Epidermal melanocyte (primary cell): ENCODE measurements around the gene CC2D2A.
A peak's percentile ranks its signal among the peaks of the same experiment; 100 is the strongest.
"Not testable (repeated sequence)": the region's sequence is repeated elsewhere in the genome, so short reads cannot be mapped to it uniquely, and the experiment has no call there.

Source experiments
- DNase-seq: peaks from one replicate; pipeline ENCODE4 v3.0.0; 2011; ENCODE audit warnings: low spot score; ENCODE audit not compliant: insufficient read length

Gene CC2D2A

DNA sequence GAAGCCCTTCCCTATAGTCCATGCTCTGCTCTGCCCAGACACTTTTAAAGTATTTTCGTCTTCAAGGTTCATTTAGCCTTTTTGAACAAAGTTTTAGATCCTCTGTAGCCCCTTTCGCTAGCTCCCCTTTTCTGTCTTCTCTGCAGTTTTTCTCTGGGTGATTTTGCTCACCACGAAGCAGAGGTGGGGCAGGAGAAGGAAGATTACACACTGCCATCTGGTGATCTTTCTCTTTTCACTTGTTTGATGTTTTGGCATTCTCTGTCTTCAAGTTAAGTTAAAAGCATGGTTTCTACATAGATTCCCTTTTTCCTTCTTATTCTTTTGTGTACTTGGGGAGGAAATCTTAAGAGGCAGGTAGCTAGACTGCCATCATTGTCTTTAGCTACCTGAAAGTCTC is 43.9 kb downstream of the CC2D2A start:
- no peak for DNase-seq

- DNase-seq = no peak
Observed at GRCh38 chr4:15515106-15515505, 45.4 kb downstream of the CC2D2A start.

DNA sequence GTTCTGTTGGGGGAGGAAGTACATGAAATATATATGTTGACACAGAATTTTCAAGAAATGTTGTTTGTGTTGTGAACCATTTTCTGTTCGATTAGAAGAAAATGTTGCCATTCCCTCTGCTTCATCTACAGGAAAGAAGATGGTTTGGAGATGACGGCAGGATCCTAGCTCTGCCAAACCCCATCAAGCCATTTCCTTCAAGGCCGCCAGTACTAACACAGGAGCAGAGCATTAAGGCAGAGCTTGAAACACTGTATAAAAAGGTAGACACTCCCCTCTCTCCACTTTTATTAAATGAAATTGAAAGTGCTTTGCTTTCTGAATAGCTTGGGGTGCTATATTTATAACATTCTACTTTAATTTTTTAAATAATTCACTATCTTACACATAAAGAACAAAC is 46.8 kb downstream of the CC2D2A start:
- DNase-seq = no peak

DNA sequence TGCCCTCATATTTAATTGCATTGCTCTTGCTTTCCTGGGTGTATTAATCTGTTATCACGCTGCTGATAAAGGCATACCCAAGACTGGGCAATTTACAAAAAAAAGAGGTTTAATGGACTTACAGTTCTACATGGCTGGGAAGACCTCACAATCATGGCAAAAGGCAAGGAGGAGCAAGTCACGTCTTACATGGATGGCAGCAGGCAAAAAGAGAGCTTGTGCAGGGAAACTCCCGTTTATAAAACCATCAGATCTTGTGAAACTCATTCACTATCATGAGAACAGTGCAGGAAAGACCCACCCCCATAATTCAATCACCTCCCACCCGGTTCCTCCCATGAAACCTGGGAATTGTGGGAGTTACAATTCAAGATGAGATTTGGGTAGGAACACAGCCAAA is 48.0 kb downstream of the CC2D2A start:
- DNase-seq = not testable (repeated sequence)

DNA sequence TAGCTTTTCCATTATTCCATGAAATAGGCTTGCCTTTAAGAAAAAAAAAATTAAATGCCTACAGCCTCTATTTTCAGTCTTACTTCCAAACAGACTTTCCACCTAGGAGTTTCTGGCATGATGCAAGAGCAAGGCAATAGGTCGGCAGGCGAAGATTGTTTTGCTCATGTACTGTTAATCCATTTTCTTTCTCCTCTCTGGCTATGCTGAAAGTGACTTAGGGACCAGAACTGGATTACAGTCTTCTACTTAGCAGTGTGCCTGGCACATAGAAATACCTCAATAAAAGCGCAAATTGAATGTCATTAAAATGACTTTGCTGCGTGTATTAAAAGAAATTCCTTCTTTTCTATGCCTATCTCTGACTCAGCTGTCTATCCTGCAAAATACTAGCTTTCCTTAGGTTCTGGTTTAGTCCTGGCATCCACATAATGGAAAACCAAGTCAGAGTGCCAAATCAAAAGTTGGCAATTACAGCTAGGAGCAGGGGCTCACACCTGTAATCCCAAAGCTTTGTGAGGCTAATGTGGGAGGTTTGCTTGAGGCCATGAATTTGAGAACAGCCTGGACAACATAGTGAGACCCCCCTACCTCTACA is 51.9 kb downstream of the CC2D2A start:
- no peak for DNase-seq

DNA sequence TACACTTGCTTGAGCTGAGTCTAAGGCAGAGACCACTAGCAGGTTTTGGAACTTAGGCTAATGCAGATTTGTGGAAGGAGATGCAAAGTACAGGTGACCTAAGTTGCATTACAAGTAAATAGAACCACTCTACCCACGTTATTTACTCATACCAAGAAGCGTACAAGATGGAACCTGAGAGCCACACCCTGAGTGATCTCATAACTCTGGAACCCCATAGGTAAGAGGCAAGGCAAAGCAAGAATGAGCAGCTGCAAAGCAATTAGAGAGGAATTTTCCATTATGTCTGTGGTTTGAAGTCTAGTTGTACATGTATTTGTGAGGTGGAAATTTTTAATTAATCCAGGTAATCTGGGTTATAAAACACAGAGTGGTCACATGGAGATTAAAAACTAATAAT is 55.4 kb downstream of the CC2D2A start:
- no peak for DNase-seq

GRCh38 chr4:15526924-15527592 is 57.4 kb downstream of the CC2D2A start:
- DNase-seq = no peak

- no peak for DNase-seq
Observed at GRCh38 chr4:15531792-15532191, 62.1 kb downstream of the CC2D2A start.

DNA sequence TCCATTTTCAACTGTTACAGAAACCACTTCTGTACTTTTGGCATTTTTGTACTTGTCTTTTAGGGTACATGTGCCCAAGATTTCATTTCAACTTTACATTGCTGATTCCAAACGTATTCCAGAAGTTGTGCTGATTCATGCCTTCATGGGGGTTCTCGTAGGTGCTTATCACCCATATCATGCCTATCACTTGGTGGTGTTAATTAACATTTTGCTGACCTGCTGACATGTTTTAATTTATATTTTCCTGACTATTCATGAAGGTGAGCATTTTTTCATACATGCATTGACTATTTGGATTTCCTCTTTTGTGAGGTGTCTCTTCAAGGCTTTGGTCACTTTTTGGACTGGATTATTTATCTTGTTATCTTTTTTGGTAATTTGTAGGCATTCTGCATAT is 64.1 kb downstream of the CC2D2A start:
- no peak for DNase-seq

DNA sequence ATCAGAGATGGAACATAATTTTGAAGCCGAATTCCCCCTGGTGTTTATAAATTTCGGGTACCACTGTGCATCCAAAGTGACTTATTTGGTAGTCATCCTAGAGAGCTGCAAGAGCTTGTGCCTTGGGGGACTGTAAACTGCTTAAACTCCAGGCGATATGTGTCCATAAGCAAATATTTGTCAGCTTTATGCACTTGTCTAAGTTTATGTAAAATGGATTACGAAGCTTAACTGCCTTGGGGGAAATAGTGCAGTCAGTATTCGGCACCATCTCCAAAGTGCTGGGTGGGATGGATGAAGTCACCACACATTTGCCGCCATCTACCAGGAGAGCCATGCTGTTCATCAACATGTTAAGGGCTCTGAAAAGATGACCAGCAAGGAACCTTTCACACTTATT is 65.9 kb downstream of the CC2D2A start:
- no peak for DNase-seq

GRCh38 chr4:15536552-15537499 is 67.1 kb downstream of the CC2D2A start:
- DNase-seq = no peak

- no peak for DNase-seq
Observed at GRCh38 chr4:15541941-15542340, 72.3 kb downstream of the CC2D2A start.

DNA sequence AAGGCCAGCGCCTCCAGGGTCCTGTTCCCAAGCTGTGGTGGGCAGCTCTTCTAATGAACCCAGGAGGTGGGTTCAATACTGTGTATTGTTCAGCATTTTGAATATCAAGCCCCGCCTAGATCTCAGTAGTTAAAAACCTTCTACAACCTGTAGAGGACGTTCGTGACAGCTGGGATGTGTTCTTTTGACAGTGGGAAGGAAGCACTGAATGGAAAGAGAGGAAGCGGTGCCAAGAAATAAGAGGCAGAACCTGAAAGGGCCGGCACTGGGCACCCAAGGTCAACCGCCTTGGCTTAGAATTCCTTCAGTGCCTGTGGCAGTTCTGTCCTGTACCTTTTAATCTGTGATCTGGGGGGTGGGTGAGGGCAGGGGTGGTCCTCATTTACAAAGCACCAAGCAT is 73.1 kb downstream of the CC2D2A start:
- no peak for DNase-seq

DNA sequence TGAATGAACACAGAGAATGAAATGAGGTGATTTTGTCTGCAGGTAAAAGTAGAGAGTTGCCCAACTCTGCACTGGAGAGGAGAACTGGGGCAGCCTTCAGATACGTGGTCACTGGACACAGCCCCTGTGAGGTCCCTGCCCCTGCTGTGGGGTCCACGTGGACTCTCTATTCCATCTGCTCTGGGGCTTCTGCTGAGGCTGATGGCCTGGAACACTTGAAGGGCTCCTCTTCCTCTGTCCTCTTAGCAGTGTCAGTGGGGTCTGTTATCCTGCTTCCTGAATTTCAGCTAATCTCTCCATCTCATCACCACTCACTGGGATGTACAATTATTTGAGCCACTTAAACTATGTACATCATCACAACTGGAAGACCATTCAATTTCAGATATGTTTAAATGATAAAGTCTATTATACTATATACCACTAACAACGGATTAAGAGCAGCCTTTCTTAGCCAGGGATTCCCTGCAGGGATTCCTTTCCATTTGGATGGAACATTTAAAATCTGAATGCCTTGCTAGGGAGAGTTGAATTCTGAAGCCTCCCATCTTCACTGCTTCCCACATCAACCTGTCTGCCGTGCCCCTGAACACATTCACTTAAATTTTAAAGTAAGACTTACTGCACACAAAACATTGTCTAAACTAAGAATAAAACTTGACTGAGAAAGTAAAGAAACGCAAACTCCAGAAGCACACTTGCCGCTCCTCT is 74.0 kb downstream of the CC2D2A start:
- no peak for DNase-seq

- no peak for DNase-seq
Observed at GRCh38 chr4:15544248-15544729, 74.6 kb downstream of the CC2D2A start.

- DNase-seq = no peak
Observed at GRCh38 chr4:15545371-15545770, 75.7 kb downstream of the CC2D2A start.

GRCh38 chr4:15547392-15547791 is 77.7 kb downstream of the CC2D2A start:
- DNase-seq = no peak

DNA sequence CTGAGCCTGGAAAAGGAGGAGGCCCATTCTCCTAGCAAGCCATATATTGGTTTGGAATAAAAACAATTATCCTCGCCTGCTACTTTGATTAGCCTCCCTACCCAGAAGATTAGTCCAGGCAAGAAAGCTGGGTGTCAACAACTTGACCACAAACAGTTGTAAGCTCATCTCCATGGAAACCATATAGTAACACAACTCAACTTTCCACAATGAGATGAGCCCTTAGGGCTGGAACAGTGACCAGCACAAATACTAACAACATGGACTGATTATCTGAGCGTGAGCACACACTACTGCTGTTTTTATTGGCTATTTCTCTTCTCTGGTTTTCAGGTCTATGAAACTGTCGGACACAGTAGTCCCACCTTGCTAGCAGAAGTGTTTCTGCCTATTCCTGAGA is 80.8 kb downstream of the CC2D2A start:
- DNase-seq = peak; percentile 21

- no peak for DNase-seq
Observed at GRCh38 chr4:15551740-15552446, 82.2 kb downstream of the CC2D2A start.

GRCh38 chr4:15552557-15553362 is 83.1 kb downstream of the CC2D2A start:
- no peak for DNase-seq
